CD4-positive, alpha-beta T cell (primary cell): ENCODE measurements around the gene APOM. TPM values are rescaled to one million over a fixed set of nuclear protein-coding genes. Genes with fewer than 3 reads are reported as not detected.
A peak's percentile ranks its signal among the peaks of the same experiment; 100 is the strongest.

ENCODE experiments used
- ATAC-seq: fragments of 200-7000 bp; cut with Tn5 transposase; one replicate; pipeline ENCODE4 v1.10.0; 2022; ENCODE audit warnings: mild to moderate bottlenecking; ENCODE audit not compliant: poor library complexity
- CTCF ChIA-PET: fragments of 350-600 bp; sonication (Branson Sonifier 250); formaldehyde crosslinking; loops from one replicate; lab custom pipeline; 2021; ENCODE audit warnings: antibody characterized with exemption, inconsistent platforms; lab: Charles Lee
- POLR2A ChIA-PET: fragments of 350-600 bp; sonication (Branson Sonifier 250); formaldehyde crosslinking; loops from one replicate; lab custom pipeline; 2021; ENCODE audit warnings: antibody characterized with exemption, inconsistent platforms; lab: Charles Lee
- DNase-seq, 14 experiments: peaks; one replicate each; pipeline ENCODE4 v3.0.0-alpha.2; 2013 to 2020; ENCODE audit warnings: mixed read lengths in 2 of 14
- H3K27ac ChIP-seq, 2 donors: one replicate each; pipeline versions ENCODE4 v1.5.1 to v1.7.0; 2013; ENCODE audit warnings: low read length in 2 of 2, low read depth in 1 of 2, mild to moderate bottlenecking in 1 of 2
- H3K27me3 ChIP-seq, 2 experiments: 1 replicate in 1 of 2; 2 replicates in 1 of 2; pipeline versions ENCODE4 v1.6.1 to v1.7.0; 2013; ENCODE audit warnings: low read length in 2 of 2, control low read depth in 1 of 2, mild to moderate bottlenecking in 1 of 2, moderate library complexity in 1 of 2; ENCODE audit not compliant: insufficient read depth in 2 of 2, control insufficient read depth in 1 of 2
- H3K36me3 ChIP-seq: one replicate; pipeline ENCODE4 v1.6.1; 2013; ENCODE audit warnings: low read length, control low read depth; ENCODE audit not compliant: insufficient read depth
- H3K4me1 ChIP-seq: one replicate; pipeline ENCODE4 v1.6.1; 2013; ENCODE audit warnings: low read length, control low read depth; ENCODE audit not compliant: insufficient read depth
- H3K4me3 ChIP-seq: one replicate; pipeline ENCODE4 v1.5.1; 2013; ENCODE audit warnings: mild to moderate bottlenecking, low read length, moderate library complexity
- H3K9me3 ChIP-seq, 2 experiments: 1 replicate in 1 of 2; 2 replicates in 1 of 2; pipeline versions ENCODE4 v1.6.1 to v1.7.0; 2013; ENCODE audit warnings: low read length in 2 of 2, mild to moderate bottlenecking in 2 of 2, control low read depth in 1 of 2, moderate library complexity in 1 of 2; ENCODE audit not compliant: control insufficient read depth in 1 of 2, insufficient read depth in 1 of 2
- H3K27ac Mint-ChIP-seq: one replicate; pipeline ENCODE4 v1.8.0; 2020; ENCODE audit warnings: mixed read lengths
- H3K27me3 Mint-ChIP-seq: one replicate; pipeline ENCODE4 v1.8.0; 2021; ENCODE audit warnings: mixed read lengths
- H3K36me3 Mint-ChIP-seq: one replicate; pipeline ENCODE4 v1.8.0; 2021; ENCODE audit warnings: low read depth, mixed read lengths
- H3K4me1 Mint-ChIP-seq: one replicate; pipeline ENCODE4 v1.8.0; 2021; ENCODE audit warnings: low read depth, mixed read lengths
- H3K4me3 Mint-ChIP-seq: one replicate; pipeline ENCODE4 v1.8.0; 2020; ENCODE audit warnings: mild to moderate bottlenecking, mixed read lengths
- H3K9me3 Mint-ChIP-seq: one replicate; pipeline ENCODE4 v1.8.0; 2020; ENCODE audit warnings: mixed read lengths
- CTCF ChIP-seq: fragments of 200-600 bp; IDR thresholded peaks from one replicate; pipeline ENCODE4 v1.8.0; 2022; ENCODE audit warnings: antibody characterized with exemption, mild to moderate bottlenecking
- intact Hi-C, 2 experiments: fragments of 100-400 bp; cut with DNase I in 1 of 2; cut with micrococcal nuclease in 1 of 2; formaldehyde crosslinking; loops; one replicate each; pipeline versions ENCODE4 v1.15.1 to v1.9.0; 2023 to 2025; cut with DNase I, micrococcal nuclease
- polyA plus RNA-seq, 2 donors: library from polyadenylated mRNA; unstranded; fragments of 120-200 nt; gene quantifications; one replicate each; pipeline ENCODE4 v1.2.1, GENCODE V29; 2013
- total RNA-seq, 174 experiments: library from RNA in 2 of 174; stranded (reverse) in 2 of 174; gene quantifications; one replicate each; pipeline ENCODE4 v1.2.3 and lab custom pipeline; 2021 to 2026

Gene APOM
- total RNA-seq (1 to 10 TPM; 4.2 to 4.6 TPM), total RNA-seq (lab: John Stamatoyannopoulos, UW) (0.25 to 4.2 (median 1.5) reads per million in 172 experiments)
- polyA plus RNA-seq (2013, experiment 1 of 2), result 3.0 TPM
- 2.6 TPM for polyA plus RNA-seq (2013, experiment 2 of 2)

DNA sequence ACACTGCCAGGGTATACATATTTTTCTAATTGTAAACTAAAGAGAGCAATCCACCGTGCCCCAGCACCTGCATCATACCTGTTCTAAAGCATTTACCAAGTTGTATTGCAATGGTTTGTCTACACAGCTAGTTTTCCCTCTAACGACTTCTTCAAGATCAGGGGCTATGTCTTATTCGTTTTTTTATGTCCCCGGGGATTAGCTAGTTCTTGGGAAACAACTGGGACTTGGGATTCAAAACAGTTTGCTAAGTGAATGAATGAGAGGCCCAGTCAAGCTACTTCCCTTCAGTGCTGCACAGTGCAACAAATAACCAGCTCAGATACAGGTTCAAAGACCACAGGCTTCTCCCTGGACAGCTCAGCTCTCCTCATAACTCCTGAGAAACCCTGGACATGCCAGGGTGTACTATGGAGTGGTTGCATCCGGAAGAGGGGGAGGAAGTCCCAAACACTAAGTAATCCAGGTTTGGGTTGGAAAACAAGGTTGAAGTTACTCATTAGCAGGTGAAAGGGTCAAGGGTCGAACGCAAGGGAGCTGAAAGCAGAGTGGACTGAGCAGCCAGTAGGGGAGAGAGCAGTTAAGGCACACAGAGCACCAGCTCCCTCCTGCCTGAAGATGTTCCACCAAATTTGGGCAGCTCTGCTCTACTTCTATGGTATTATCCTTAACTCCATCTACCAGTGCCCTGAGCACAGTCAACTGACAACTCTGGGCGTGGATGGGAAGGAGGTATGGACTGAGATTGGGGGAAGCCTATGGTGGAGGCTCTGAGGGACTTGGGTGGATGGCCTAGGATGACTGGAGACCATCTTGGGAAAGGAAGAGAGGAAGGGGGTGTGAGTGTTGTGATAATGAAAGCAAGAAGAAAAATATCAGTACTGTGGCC, at the start of gene APOM:
Gene APOM, plus strand, starts transcription at position 546 of the 889 bp plus-strand sequence. Its CDS starts 73 bp downstream, at position 619.
- H3K27me3 ChIP-seq, result no peaks in the 10 kb centered on the region
- no peaks in the 10 kb centered on the region for H3K27me3 Mint-ChIP-seq
- DNase-seq (no peak), ATAC-seq (no peak)
- H3K4me1 Mint-ChIP-seq, result peaks cover 72% of the 10 kb centered on the region
- H3K9me3 ChIP-seq, result no peaks in the 10 kb centered on the region
- H3K9me3 Mint-ChIP-seq, result no peaks in the 10 kb centered on the region
- intact Hi-C loops, result no loop called here
- ChIA-PET POLR2A (interaction anchor here (0.5 to 5.1 kb wide), 2 partner anchors 8 to 317 kb away, joined by 3 to 250 read pairs; partner anchors contain the start of genes C6orf47, CSNK2B and GPANK1), CTCF (interaction anchor here (0.6 kb wide), 1 partner anchor 174 kb away, joined by 5 read pairs; no protein-coding TSS in a partner anchor)
- peak within 1 kb of the TSS; percentile 66 for H3K4me3 Mint-ChIP-seq
- H3K27ac ChIP-seq, result no peak within 1 kb of the TSS
- peak within 1 kb of the TSS; percentile 76 for H3K27ac Mint-ChIP-seq
- peaks cover 27% of the 10 kb centered on the region for H3K36me3 ChIP-seq
- no peak for TF ChIP-seq CTCF
- no peak within 1 kb of the TSS for H3K4me3 ChIP-seq
- peaks cover 52% of the 10 kb centered on the region for H3K36me3 Mint-ChIP-seq
- peaks cover 57% of the 10 kb centered on the region for H3K4me1 ChIP-seq

GRCh38 chr6:31607317-31607716, 48.4 kb upstream of the APOM start:
- Histone ChIP-seq H3K27ac (no peak overlapping the region), H3K27me3 (no peaks in the 10 kb centered on the region), H3K9me3 (no peaks in the 10 kb centered on the region), H3K4me3 (no peak overlapping the region), H3K4me1 (no peaks in the 10 kb centered on the region), H3K36me3 (no peaks in the 10 kb centered on the region)
- Mint-ChIP-seq H3K4me1 (no peaks in the 10 kb centered on the region), H3K36me3 (no peaks in the 10 kb centered on the region), H3K4me3 (no peak overlapping the region), H3K9me3 (no peaks in the 10 kb centered on the region), H3K27me3 (no peaks in the 10 kb centered on the region), H3K27ac (no peak overlapping the region)
- POLR2A ChIA-PET, result no interaction called here
- DNase-seq (no peak), ATAC-seq (no peak)
- TF ChIP-seq CTCF, result no peak
- intact Hi-C loops, result no loop called here
- CTCF ChIA-PET, result interaction anchor here (1.5 kb wide), 1 partner anchor 10 kb away, joined by 5 read pairs; no protein-coding TSS in a partner anchor

GRCh38 chr6:31609519-31610406, 45.9 kb upstream of the APOM start:
- no peak overlapping the region for H3K4me3 Mint-ChIP-seq
- H3K9me3 Mint-ChIP-seq, result no peaks in the 10 kb centered on the region
- ChIA-PET POLR2A (no interaction called here), CTCF (interaction anchor here (1.0 to 1.1 kb wide), 2 partner anchors 11 to 28 kb away, joined by 3 to 4 read pairs; no protein-coding TSS in a partner anchor)
- Histone ChIP-seq H3K4me3 (no peak overlapping the region), H3K27me3 (no peaks in the 10 kb centered on the region), H3K36me3 (no peaks in the 10 kb centered on the region), H3K27ac (no peak overlapping the region), H3K9me3 (no peaks in the 10 kb centered on the region), H3K4me1 (no peaks in the 10 kb centered on the region)
- DNase-seq (no peak), ATAC-seq (no peak)
- H3K27me3 Mint-ChIP-seq, result no peaks in the 10 kb centered on the region
- TF ChIP-seq CTCF, result no peak
- peaks cover 4% of the 10 kb centered on the region for H3K4me1 Mint-ChIP-seq
- H3K27ac Mint-ChIP-seq, result no peak overlapping the region
- no peaks in the 10 kb centered on the region for H3K36me3 Mint-ChIP-seq
- intact Hi-C loops, result no loop called here
